ENCODE measurements around the gene MYH4.

The MYH4 gene

GRCh38 chr17:10421900-10422542 lies 47.3 kb downstream of the MYH4 start, which contains the start of gene MYH8:
TSS of gene MYH8 (minus strand) at chr17:10421950. CDS start at chr17:10420227, 1,723 bp downstream.
- no peak for DNase-seq

- no peak for DNase-seq
These were observed 48.1 kb downstream of the MYH4 start for GRCh38 chr17:10421211-10421610.

- DNase-seq = no peak
These were observed 48.5 kb downstream of the MYH4 start for GRCh38 chr17:10420811-10421210.

GRCh38 chr17:10417431-10417830 lies 51.9 kb downstream of the MYH4 start:
- DNase-seq = no peak

GRCh38 chr17:10415161-10415560 lies 54.2 kb downstream of the MYH4 start:
- DNase-seq = no peak

GRCh38 chr17:10403589-10403988 lies 65.8 kb downstream of the MYH4 start:
- no peak for DNase-seq

- DNase-seq = no peak
These were observed 71.0 kb downstream of the MYH4 start for GRCh38 chr17:10398352-10398751.

- DNase-seq = no peak
These were observed 72.7 kb downstream of the MYH4 start for GRCh38 chr17:10396524-10397163.

- no peak for DNase-seq
These were observed 75.0 kb downstream of the MYH4 start for GRCh38 chr17:10394201-10394887.
